ENCODE results near the gene GNG13. TPM values are rescaled to one million over a fixed set of nuclear protein-coding genes. Genes with fewer than 3 reads are reported as not detected.

GNG13 gene
- total RNA-seq, 2 experiments from 2014 or later = not detected

DNA sequence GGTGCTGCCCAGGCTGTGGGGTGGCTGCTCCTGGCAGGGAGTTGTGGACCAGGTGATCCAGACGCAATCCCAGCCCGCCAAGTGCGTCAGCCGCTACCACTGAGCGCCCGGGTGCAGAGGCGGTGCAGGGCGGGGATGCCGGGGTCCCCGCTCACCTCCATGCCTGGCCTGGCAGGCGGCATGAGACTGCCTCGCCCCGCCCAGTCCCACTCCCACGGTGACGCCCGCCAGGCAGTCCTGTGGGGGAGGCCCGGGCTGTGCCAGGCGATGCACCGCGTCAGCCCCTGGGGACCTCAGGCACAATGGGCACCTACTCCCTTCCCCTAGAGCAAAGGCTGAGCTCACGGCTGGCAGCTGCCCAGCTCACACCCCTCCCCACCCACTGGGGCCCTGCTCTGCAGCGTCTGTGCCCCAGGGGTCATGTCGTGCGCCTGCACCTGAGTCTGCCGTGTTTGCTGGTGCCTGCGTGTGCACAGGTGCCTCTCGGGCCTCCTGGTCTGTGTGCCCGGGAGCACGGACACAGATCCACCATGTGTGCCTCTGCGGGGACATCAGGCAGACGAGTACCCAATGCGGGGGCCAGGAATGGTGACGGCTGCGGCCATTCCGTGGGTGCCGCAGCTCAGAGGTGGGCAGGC is 17.6 kb downstream of the GNG13 start:
- H3K9me3 Mint-ChIP-seq = no peaks in the 10 kb centered on the region
- no peak overlapping the region for H3K27ac Mint-ChIP-seq
- no peak for ATAC-seq
- POLR2A ChIA-PET = interaction anchor here (1.4 kb wide), 1 partner anchor 18 kb away, joined by 3 read pairs; no protein-coding TSS in a partner anchor
- H3K27me3 Mint-ChIP-seq = no peaks in the 10 kb centered on the region
- CTCF ChIA-PET = interaction anchor here (1.6 to 7.7 kb wide), 3 partner anchors 38 to 70 kb away, joined by 6 to 149 read pairs (median 20); partner anchors contain the start of genes CIAO3 and METRN
- intact Hi-C loops (cut with micrococcal nuclease) = no loop called here
- no peak for DNase-seq
- TF ChIP-seq, protein P1, sequence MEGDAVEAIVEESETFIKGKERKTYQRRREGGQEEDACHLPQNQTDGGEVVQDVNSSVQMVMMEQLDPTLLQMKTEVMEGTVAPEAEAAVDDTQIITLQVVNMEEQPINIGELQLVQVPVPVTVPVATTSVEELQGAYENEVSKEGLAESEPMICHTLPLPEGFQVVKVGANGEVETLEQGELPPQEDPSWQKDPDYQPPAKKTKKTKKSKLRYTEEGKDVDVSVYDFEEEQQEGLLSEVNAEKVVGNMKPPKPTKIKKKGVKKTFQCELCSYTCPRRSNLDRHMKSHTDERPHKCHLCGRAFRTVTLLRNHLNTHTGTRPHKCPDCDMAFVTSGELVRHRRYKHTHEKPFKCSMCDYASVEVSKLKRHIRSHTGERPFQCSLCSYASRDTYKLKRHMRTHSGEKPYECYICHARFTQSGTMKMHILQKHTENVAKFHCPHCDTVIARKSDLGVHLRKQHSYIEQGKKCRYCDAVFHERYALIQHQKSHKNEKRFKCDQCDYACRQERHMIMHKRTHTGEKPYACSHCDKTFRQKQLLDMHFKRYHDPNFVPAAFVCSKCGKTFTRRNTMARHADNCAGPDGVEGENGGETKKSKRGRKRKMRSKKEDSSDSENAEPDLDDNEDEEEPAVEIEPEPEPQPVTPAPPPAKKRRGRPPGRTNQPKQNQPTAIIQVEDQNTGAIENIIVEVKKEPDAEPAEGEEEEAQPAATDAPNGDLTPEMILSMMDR (IDR thresholded peaks at IDR 0.05) = no peak
- H3K4me3 Mint-ChIP-seq = no peak overlapping the region
- peaks cover 9% of the 10 kb centered on the region for H3K36me3 Mint-ChIP-seq (ENCODE audit: low read depth)
- peaks cover 2% of the 10 kb centered on the region for H3K4me1 Mint-ChIP-seq (ENCODE audit: low read depth)

GRCh38 chr16:782258-782657 is 18.3 kb downstream of the GNG13 start:
- TF ChIP-seq, protein P1 (IDR thresholded peaks at IDR 0.05) = no peak
- Mint-ChIP-seq H3K9me3 (no peaks in the 10 kb centered on the region), H3K36me3 (ENCODE audit: low read depth) (peaks cover 9% of the 10 kb centered on the region), H3K4me3 (no peak overlapping the region), H3K4me1 (ENCODE audit: low read depth) (peaks cover 2% of the 10 kb centered on the region), H3K27me3 (peaks cover 3% of the 10 kb centered on the region), H3K27ac (no peak overlapping the region)
- ChIA-PET POLR2A (interaction anchor here (1.4 kb wide), 1 partner anchor 19 kb away, joined by 3 read pairs; no protein-coding TSS in a partner anchor), CTCF (interaction anchor here (4.3 to 7.7 kb wide), 2 partner anchors 37 to 69 kb away, joined by 20 to 149 read pairs; partner anchors contain the start of gene METRN)
- ATAC-seq (no peak), DNase-seq (no peak)
- intact Hi-C loops (cut with micrococcal nuclease) = no loop called here

GRCh38 chr16:781346-782010 is 19.1 kb downstream of the GNG13 start:
- Mint-ChIP-seq H3K27me3 (peaks cover 4% of the 10 kb centered on the region), H3K9me3 (no peaks in the 10 kb centered on the region), H3K4me3 (no peak overlapping the region), H3K36me3 (ENCODE audit: low read depth) (peaks cover 5% of the 10 kb centered on the region), H3K4me1 (ENCODE audit: low read depth) (no peaks in the 10 kb centered on the region), H3K27ac (no peak overlapping the region)
- TF ChIP-seq, protein P1 (IDR thresholded peaks at IDR 0.05) = no peak
- ChIA-PET POLR2A (no interaction called here), CTCF (interaction anchor here (7.7 kb wide), 1 partner anchor 68 kb away, joined by 149 read pairs; the partner anchor contains the start of gene METRN)
- intact Hi-C loops (cut with micrococcal nuclease) = no loop called here
- DNase-seq = no peak
- no peak for ATAC-seq

GRCh38 chr16:780296-780695 is 20.2 kb downstream of the GNG13 start:
- CTCF ChIA-PET = no interaction called here
- DNase-seq (no peak), ATAC-seq (no peak)
- TF ChIP-seq, protein P1 (IDR thresholded peaks at IDR 0.05) = no peak
- peaks cover 4% of the 10 kb centered on the region for H3K36me3 Mint-ChIP-seq (ENCODE audit: low read depth)
- no peaks in the 10 kb centered on the region for H3K9me3 Mint-ChIP-seq
- H3K4me3 Mint-ChIP-seq = no peak overlapping the region
- intact Hi-C loops (cut with micrococcal nuclease) = no loop called here
- peaks cover 4% of the 10 kb centered on the region for H3K27me3 Mint-ChIP-seq
- POLR2A ChIA-PET = no interaction called here
- no peak overlapping the region for H3K27ac Mint-ChIP-seq
- no peaks in the 10 kb centered on the region for H3K4me1 Mint-ChIP-seq (ENCODE audit: low read depth)

DNA sequence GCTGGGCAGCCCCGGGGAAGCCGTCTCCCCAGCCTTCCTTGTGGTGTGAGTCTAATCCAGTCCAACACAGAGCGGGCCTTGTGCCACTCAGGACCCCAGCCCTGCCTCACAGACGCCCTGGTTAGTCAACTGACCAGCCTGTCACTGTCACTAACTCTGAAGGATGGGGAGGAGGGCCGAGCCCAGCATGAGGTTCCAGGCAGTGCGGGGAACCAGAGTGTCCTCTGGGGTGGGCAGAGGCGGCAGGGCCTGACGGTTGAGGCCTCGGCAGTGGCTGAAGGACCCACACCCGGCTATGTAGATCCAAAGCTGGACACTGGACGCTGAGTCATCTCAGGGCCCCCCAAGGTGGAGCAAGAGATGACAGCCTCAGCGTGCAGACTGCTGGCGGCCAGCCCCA is 21.0 kb downstream of the GNG13 start:
- POLR2A ChIA-PET = no interaction called here
- CTCF ChIA-PET = no interaction called here

More for the DNA sequence above, 21.0 kb downstream of the GNG13 start:
- intact Hi-C loops (cut with micrococcal nuclease) = no loop called here
- H3K27ac Mint-ChIP-seq = no peak overlapping the region
- H3K9me3 Mint-ChIP-seq = no peaks in the 10 kb centered on the region
- H3K27me3 Mint-ChIP-seq = peaks cover 4% of the 10 kb centered on the region
- H3K4me1 Mint-ChIP-seq (ENCODE audit: low read depth) = no peaks in the 10 kb centered on the region
- H3K4me3 Mint-ChIP-seq = no peak overlapping the region
- no peak for DNase-seq
- no peak for ATAC-seq
- no peaks in the 10 kb centered on the region for H3K36me3 Mint-ChIP-seq (ENCODE audit: low read depth)
- TF ChIP-seq, protein P1 (IDR thresholded peaks at IDR 0.05) = no peak
